ENCODE results near the gene LAMA3. TPM values are rescaled to one million over a fixed set of nuclear protein-coding genes. Genes with fewer than 3 reads are reported as not detected.

Gene LAMA3
- total RNA-seq, 1 donor from 2014 or later, result 0.47 TPM

- H3K9me3 ChIP-seq (ENCODE audit: low read depth), result no peaks in the 10 kb centered on the region
- TF ChIP-seq EZH2phosphoT487 (IDR thresholded peaks at IDR 0.05) (no peak), CTCF (IDR thresholded peaks at IDR 0.05) (no peak), EZH2 (IDR thresholded peaks at IDR 0.05) (no peak)
- no peak overlapping the region for H3K9ac ChIP-seq
- H3K79me2 ChIP-seq (ENCODE audit: low read depth), result no peaks in the 10 kb centered on the region
- H3F3A ChIP-seq (ENCODE audit: low read depth), result no peaks in the 10 kb centered on the region
- Mint-ChIP-seq H3K36me3 (no peaks in the 10 kb centered on the region), H3K27me3 (ENCODE audit: insufficient read depth, low read depth) (peaks cover 8% of the 10 kb centered on the region), H3K9me3 (no peaks in the 10 kb centered on the region), H3K4me1 (peaks cover 6% of the 10 kb centered on the region), H3K27ac (no peak overlapping the region), H3K4me3 (no peak overlapping the region)
- H3K36me3 ChIP-seq, result no peaks in the 10 kb centered on the region
- H3K4me2 ChIP-seq, result no peak overlapping the region
- no peak overlapping the region for H3K4me3 ChIP-seq
- H3K4me1 ChIP-seq, result peaks cover 13% of the 10 kb centered on the region
- H3K27ac ChIP-seq, result no peak overlapping the region
- no peak for DNase-seq (ENCODE audit: low spot score)
- H3K27me3 ChIP-seq, result no peaks in the 10 kb centered on the region
- no peaks in the 10 kb centered on the region for H4K20me1 ChIP-seq (ENCODE audit: low read depth)
- peak overlapping the region; percentile 92 for H2AFZ ChIP-seq (replicated peaks)
These were observed 194.1 kb downstream of the LAMA3 start for GRCh38 chr18:23883277-23883790.

GRCh38 chr18:23884681-23885375, 195.6 kb downstream of the LAMA3 start:
- TF ChIP-seq CTCF (IDR thresholded peaks at IDR 0.05), result no peak
- no peak for TF ChIP-seq EZH2phosphoT487 (IDR thresholded peaks at IDR 0.05)
- TF ChIP-seq EZH2 (IDR thresholded peaks at IDR 0.05), result no peak
- Mint-ChIP-seq H3K4me1 (peaks cover 6% of the 10 kb centered on the region), H3K36me3 (no peaks in the 10 kb centered on the region), H3K9me3 (no peaks in the 10 kb centered on the region), H3K27ac (no peak overlapping the region), H3K27me3 (ENCODE audit: insufficient read depth, low read depth) (peaks cover 2% of the 10 kb centered on the region), H3K4me3 (no peak overlapping the region)
- H3K79me2 ChIP-seq (ENCODE audit: low read depth), result no peaks in the 10 kb centered on the region
- H4K20me1 ChIP-seq (ENCODE audit: low read depth), result no peaks in the 10 kb centered on the region
- DNase-seq (ENCODE audit: low spot score), result no peak
- H3K4me1 ChIP-seq, result peaks cover 13% of the 10 kb centered on the region
- H3K27ac ChIP-seq, result no peak overlapping the region
- H3K36me3 ChIP-seq, result no peaks in the 10 kb centered on the region
- no peak overlapping the region for H3K9ac ChIP-seq
- H3K4me2 ChIP-seq, result peak overlapping the region; percentile 7
- no peaks in the 10 kb centered on the region for H3K27me3 ChIP-seq
- no peak overlapping the region for H3K4me3 ChIP-seq
- H2AFZ ChIP-seq (replicated peaks), result peak overlapping the region; percentile 92
- no peaks in the 10 kb centered on the region for H3F3A ChIP-seq (ENCODE audit: low read depth)
- H3K9me3 ChIP-seq (ENCODE audit: low read depth), result no peaks in the 10 kb centered on the region

- no peaks in the 10 kb centered on the region for H3K36me3 Mint-ChIP-seq
- no peak for DNase-seq (ENCODE audit: low spot score)
- no peaks in the 10 kb centered on the region for H3K79me2 ChIP-seq (ENCODE audit: low read depth)
- no peak overlapping the region for H3K27ac ChIP-seq
- TF ChIP-seq CTCF (IDR thresholded peaks at IDR 0.05) (no peak), EZH2 (IDR thresholded peaks at IDR 0.05) (no peak), EZH2phosphoT487 (IDR thresholded peaks at IDR 0.05) (no peak)
- no peak overlapping the region for H3K4me3 Mint-ChIP-seq
- H3K4me1 ChIP-seq, result peaks cover 13% of the 10 kb centered on the region
- H3K36me3 ChIP-seq, result no peaks in the 10 kb centered on the region
- no peak overlapping the region for H3K9ac ChIP-seq
- H3F3A ChIP-seq (ENCODE audit: low read depth), result no peaks in the 10 kb centered on the region
- no peaks in the 10 kb centered on the region for H3K9me3 Mint-ChIP-seq
- H3K27me3 Mint-ChIP-seq (ENCODE audit: insufficient read depth, low read depth), result peaks cover 2% of the 10 kb centered on the region
- no peak overlapping the region for H3K4me2 ChIP-seq
- no peaks in the 10 kb centered on the region for H3K27me3 ChIP-seq
- no peak overlapping the region for H2AFZ ChIP-seq (replicated peaks)
- no peaks in the 10 kb centered on the region for H4K20me1 ChIP-seq (ENCODE audit: low read depth)
- H3K9me3 ChIP-seq (ENCODE audit: low read depth), result no peaks in the 10 kb centered on the region
- no peak overlapping the region for H3K4me3 ChIP-seq
- peaks cover 6% of the 10 kb centered on the region for H3K4me1 Mint-ChIP-seq
- no peak overlapping the region for H3K27ac Mint-ChIP-seq
These were observed 196.5 kb downstream of the LAMA3 start for GRCh38 chr18:23885750-23886149.

All from neural progenitor cell (in vitro differentiated cells).